Transverse colon (tissue), 4 donors: ENCODE data around the gene DPYSL5. TPM values are rescaled to one million over a fixed set of nuclear protein-coding genes. Genes with fewer than 3 reads are reported as not detected.
A peak's percentile ranks its signal among the peaks of the same experiment; 100 is the strongest.

Source experiments
- DNase-seq: peaks from one replicate; pipeline ENCODE4 v3.0.0-alpha.2; 2019
- H3K27ac ChIP-seq, 4 donors: fragments of 200-600 bp; sonication (generic); 2 replicates each; pipeline ENCODE4 v1.5.1; 2016 to 2018; ENCODE audit warnings: inconsistent platforms in 4 of 4
- H3K27me3 ChIP-seq: fragments of 200-600 bp; sonication (generic); 2 replicates; pipeline ENCODE4 v1.5.1; 2017; ENCODE audit warnings: inconsistent platforms
- H3K36me3 ChIP-seq, 4 donors: fragments of 200-600 bp; sonication (generic); 2 replicates each; pipeline ENCODE4 v1.5.1; 2017 to 2019; ENCODE audit warnings: inconsistent platforms in 4 of 4
- H3K4me1 ChIP-seq, 4 donors: fragments of 200-600 bp; sonication (generic); 2 replicates each; pipeline ENCODE4 v1.5.1; 2017 to 2020; ENCODE audit warnings: inconsistent platforms in 4 of 4
- H3K4me3 ChIP-seq, 4 donors: fragments of 200-600 bp; sonication (generic); 1 replicate in 1 of 4; 2 replicates in 3 of 4; pipeline versions ENCODE4 v1.5.1 to v1.6.1; 2017 to 2019; ENCODE audit warnings: inconsistent platforms in 4 of 4
- H3K9me3 ChIP-seq, 2 donors: fragments of 200-600 bp; sonication (generic); 2 replicates each; pipeline ENCODE4 v1.5.1; 2017 to 2019; ENCODE audit warnings: inconsistent platforms in 2 of 2
- EP300 ChIP-seq: sonication (generic); formaldehyde crosslinking; IDR thresholded peaks from one replicate; pipeline ENCODE4 v1.6.1; 2017; ENCODE audit warnings: antibody characterized with exemption, low read depth
- POLR2A ChIP-seq: fragments of 450-650 bp; IDR thresholded peaks from one replicate; pipeline ENCODE4 v1.6.1; 2016; ENCODE audit warnings: antibody characterized with exemption, mild to moderate bottlenecking, moderate library complexity
- POLR2AphosphoS5 ChIP-seq, 3 donors: sonication (generic); formaldehyde crosslinking; IDR thresholded peaks; one replicate each; pipeline ENCODE4 v1.6.1; 2016; ENCODE audit warnings: antibody characterized with exemption in 3 of 3
- WGBS, 2 donors: methylation state at CpG; one replicate each; pipeline ENCODE4 v1.1.5; 2018; ENCODE audit warnings: low coverage in 1 of 2; 5-methylcytosine and 5-hydroxymethylcytosine counted together
- in situ Hi-C, 4 donors: fragments of 200-750 bp; cut with MboI; loops; one replicate each; pipeline versions ENCODE4 v1.15.0 to v1.15.1; 2017; ENCODE audit warnings: low sequenced_read_pairs in 3 of 4, low pct_ligation_motif_present in 1 of 4, low pct_unique_long_range_greater_than_20kb in 1 of 4
- intact Hi-C: fragments of 100-400 bp; cut with DNase I; formaldehyde crosslinking; loops from one replicate; pipeline ENCODE4 v1.15.1; 2023; ENCODE audit warnings: low total_unique reads
- total RNA-seq, 4 donors: library from RNA; depleted of rRNA; stranded (reverse); fragments of >200 nt; gene quantifications; one replicate each; pipeline ENCODE4 v1.1.0, GENCODE V29; 2016
- TF ChIP-seq, protein P1 (sequence below), 5 experiments: fragments of 200-600 bp in 3 of 5; fragments of 450-650 bp in 2 of 5; sonication (generic) in 3 of 5; IDR thresholded peaks; 1 replicate in 2 of 5; 2 replicates in 3 of 5; pipeline ENCODE4 v1.5.1; 2016 to 2017; ENCODE audit warnings: antibody characterized with exemption in 5 of 5, inconsistent platforms in 3 of 5, mild to moderate bottlenecking in 2 of 5, moderate library complexity in 1 of 5

Gene DPYSL5
- total RNA-seq, 4 donors from 2014 or later: 0.32 TPM; not detected in 3

DNA sequence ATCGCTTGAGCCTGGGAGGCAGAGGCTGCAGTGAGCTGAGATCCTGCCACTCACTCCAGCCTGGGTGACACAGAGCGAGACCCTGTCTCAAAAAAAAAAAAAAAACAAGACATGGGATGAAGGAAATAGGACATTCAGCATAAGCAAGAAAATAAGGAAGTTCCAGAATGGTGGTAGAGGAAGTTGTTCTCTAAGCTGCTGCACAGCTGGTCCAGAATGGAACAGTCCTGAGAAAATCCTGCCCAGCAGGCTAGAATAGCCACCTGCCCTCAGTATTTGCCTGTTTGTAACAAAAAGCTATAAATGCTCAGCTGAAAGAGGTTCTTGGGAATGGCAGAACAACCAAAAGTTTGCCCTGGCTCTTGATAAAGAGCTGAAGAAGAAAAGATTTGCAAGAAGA, 111.4 kb downstream of the DPYSL5 start:
- H3K36me3 ChIP-seq: no peaks in the 10 kb centered on the region
- no peak for DNase-seq
- TF ChIP-seq, protein P1, sequence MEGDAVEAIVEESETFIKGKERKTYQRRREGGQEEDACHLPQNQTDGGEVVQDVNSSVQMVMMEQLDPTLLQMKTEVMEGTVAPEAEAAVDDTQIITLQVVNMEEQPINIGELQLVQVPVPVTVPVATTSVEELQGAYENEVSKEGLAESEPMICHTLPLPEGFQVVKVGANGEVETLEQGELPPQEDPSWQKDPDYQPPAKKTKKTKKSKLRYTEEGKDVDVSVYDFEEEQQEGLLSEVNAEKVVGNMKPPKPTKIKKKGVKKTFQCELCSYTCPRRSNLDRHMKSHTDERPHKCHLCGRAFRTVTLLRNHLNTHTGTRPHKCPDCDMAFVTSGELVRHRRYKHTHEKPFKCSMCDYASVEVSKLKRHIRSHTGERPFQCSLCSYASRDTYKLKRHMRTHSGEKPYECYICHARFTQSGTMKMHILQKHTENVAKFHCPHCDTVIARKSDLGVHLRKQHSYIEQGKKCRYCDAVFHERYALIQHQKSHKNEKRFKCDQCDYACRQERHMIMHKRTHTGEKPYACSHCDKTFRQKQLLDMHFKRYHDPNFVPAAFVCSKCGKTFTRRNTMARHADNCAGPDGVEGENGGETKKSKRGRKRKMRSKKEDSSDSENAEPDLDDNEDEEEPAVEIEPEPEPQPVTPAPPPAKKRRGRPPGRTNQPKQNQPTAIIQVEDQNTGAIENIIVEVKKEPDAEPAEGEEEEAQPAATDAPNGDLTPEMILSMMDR (IDR thresholded peaks at IDR 0.05): no peak
- TF ChIP-seq EP300 (no peak), POLR2AphosphoS5 (IDR thresholded peaks at IDR 0.05) (no peak), POLR2A (no peak)
- 83 to 86% methylated on average over 2 of the region's 2 CpGs for WGBS, 2 donors
- no peak overlapping the region for H3K27ac ChIP-seq
- peaks cover 34% of the 10 kb centered on the region for H3K27me3 ChIP-seq
- in situ Hi-C loops (loop anchor here in 3 of 4 donors (25.0 kb wide), 2 partner anchors 128 to 328 kb away; partner anchors contain the start of genes DNAJC5G (in 3 of the 3), EMILIN1 (in 3 of the 3), KHK (in 3 of the 3) and TRIM54 (in 3 of the 3)), intact Hi-C loops (no loop called here)
- peaks cover 0 to 5% (median 3%) of the 10 kb centered on the region in 4 donors for H3K4me1 ChIP-seq
- H3K4me3 ChIP-seq: no peak overlapping the region
- H3K9me3 ChIP-seq: no peaks in the 10 kb centered on the region

DNA sequence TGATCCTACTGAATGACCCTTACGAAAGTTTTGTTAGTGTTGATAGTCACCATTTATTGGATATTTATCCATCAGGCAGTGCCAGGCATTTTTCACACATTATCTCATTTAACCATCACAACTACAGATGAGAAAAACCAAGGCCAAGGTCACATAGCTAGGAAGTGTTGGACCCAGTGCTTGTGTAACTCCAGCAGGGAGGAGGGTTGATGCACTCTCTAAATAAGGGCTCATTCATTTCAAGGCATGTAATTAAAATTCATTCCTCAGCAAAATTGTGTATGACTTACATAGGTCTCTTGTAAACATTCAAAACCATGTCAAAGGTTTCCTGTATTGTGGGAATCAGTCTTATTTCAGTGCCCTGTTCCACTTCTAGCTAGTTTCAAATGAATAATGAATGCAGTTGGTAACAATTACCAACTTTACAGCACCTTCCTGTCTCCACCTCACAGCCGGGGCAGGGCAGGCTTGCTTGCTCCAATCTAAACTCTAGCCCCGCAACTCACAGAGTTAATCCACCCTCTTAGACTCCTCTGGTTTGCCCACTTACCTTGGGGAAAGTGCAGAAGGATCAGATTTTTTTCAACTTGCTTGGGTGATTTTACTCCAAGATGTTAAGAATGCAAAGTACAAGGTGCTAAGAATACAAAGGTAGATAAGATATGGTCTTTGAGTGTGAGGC, 116.7 kb downstream of the DPYSL5 start:
- Histone ChIP-seq H3K27ac (peak overlapping the region; percentile 0 to 64 (median 40)), H3K27me3 (no peaks in the 10 kb centered on the region), H3K36me3 (no peaks in the 10 kb centered on the region), H3K4me1 (peaks cover 0 to 35% (median 11%) of the 10 kb centered on the region in 4 donors), H3K9me3 (no peaks in the 10 kb centered on the region), H3K4me3 (no peak overlapping the region)
- peak; percentile 45 for DNase-seq
- WGBS, 2 donors: 29 to 42% methylated on average over 3 of the region's 3 CpGs
- in situ Hi-C loops: loop anchor here (5.0 to 25.0 kb wide), 7 partner anchors 48 to 323 kb away; partner anchors contain the start of genes DNAJC5G (in 4 of the 4), KHK (in 4 of the 4), EMILIN1 (in 3 of the 4) and TRIM54 (in 3 of the 4)
- TF ChIP-seq POLR2A (no peak), POLR2AphosphoS5 (IDR thresholded peaks at IDR 0.05) (no peak), EP300 (no peak)
- TF ChIP-seq, protein P1 (IDR thresholded peaks at IDR 0.05): no peak
- intact Hi-C loops: loop anchor here (10.0 kb wide), 1 partner anchor 320 kb away; the partner anchor contains the start of gene TRIM54

DNA sequence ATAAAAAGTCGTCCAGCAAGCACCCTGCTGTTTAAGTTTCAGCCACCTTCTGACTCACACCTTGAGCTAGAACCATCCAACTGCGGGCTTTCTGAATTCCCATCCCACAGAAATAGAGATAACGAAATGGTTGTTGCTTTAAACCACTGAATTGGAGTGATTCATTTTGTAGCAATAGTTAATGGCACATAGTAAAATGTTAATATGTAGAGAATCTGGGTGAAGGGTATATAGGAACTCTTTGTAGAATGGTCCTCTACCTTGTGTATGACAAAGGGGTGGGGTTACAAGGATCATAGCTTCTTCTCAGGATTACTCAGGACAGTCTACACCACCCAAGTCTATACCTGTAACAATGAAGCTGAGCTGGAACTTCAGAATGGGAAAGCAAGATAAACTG, 120.1 kb downstream of the DPYSL5 start:
- Histone ChIP-seq H3K27ac (peak overlapping the region; percentile 48 to 76 (median 66)), H3K9me3 (no peaks in the 10 kb centered on the region), H3K4me1 (peaks cover 5 to 51% (median 29%) of the 10 kb centered on the region in 4 donors), H3K4me3 (no peak overlapping the region), H3K36me3 (no peaks in the 10 kb centered on the region), H3K27me3 (no peaks in the 10 kb centered on the region)
- 28 to 43% methylated on average over 3 of the region's 3 CpGs for WGBS, 2 donors
- intact Hi-C loops: loop anchor here (10.0 kb wide), 1 partner anchor 317 kb away; the partner anchor contains the start of gene TRIM54
- in situ Hi-C loops: loop anchor here (5.0 to 25.0 kb wide), 7 partner anchors 44 to 319 kb away; partner anchors contain the start of genes DNAJC5G (in 4 of the 4), KHK (in 4 of the 4), EMILIN1 (in 3 of the 4) and TRIM54 (in 3 of the 4)
- peak; percentile 52 for DNase-seq
- TF ChIP-seq, protein P1 (IDR thresholded peaks at IDR 0.05): no peak
- TF ChIP-seq EP300 (no peak), POLR2A (no peak), POLR2AphosphoS5 (IDR thresholded peaks at IDR 0.05) (peak in 2 of 3 donors; percentile 15 to 67)
